GM18507 (cell line): ENCODE data around the gene RPP30.
"Not testable (repeated sequence)": the region's sequence is repeated elsewhere in the genome, so short reads cannot be mapped to it uniquely, and the experiment has no call there.

Experiments used
- DNase-seq: peaks from one replicate; pipeline ENCODE4 v3.0.0; 2011; ENCODE audit warnings: low read depth; ENCODE audit not compliant: insufficient read length; ENCODE audit errors: extremely low spot score
- FAIRE-seq: peaks from 2 replicates; lab custom pipeline; 2011; peaks lifted over from hg19 to GRCh38; lab: Jason Lieb, UNC

RPP30 gene

GRCh38 chr10:90865401-90865800 lies 6.4 kb upstream of the RPP30 start:
- no peak for FAIRE-seq
- no peak for DNase-seq

GRCh38 chr10:90866050-90866598 lies 5.7 kb upstream of the RPP30 start:
- FAIRE-seq (no peak), DNase-seq (no peak)

GRCh38 chr10:90871279-90871765 lies 452 bp upstream of the RPP30 start:
- FAIRE-seq (no peak), DNase-seq (no peak)

GRCh38 chr10:90872648-90873020 lies 860 bp downstream of the RPP30 start:
- peak; percentile 55 for FAIRE-seq
- DNase-seq = no peak

DNA sequence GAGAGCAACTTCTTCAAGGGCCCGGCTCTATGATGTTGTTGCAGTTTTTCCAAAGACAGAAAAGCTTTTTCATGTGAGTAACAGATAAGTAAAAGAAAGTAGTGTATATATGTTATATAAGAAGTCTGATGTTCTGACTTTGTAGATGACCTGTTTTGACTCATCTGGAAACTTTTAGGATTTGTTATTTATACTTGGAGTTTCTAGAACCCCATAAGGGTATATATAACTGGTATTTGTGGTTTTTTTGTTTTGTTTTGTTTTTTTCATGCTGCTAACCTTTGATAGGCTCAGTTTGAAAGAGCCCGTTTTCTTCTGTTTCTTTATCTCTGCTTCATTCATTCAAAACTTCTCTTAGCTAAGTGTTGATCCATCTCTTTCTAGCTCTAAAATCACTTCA lies 7.3 kb downstream of the RPP30 start:
- FAIRE-seq = no peak
- no peak for DNase-seq

GRCh38 chr10:90880059-90880719 lies 8.4 kb downstream of the RPP30 start:
- FAIRE-seq = peak; percentile 83
- DNase-seq = not testable (repeated sequence)

- FAIRE-seq = no peak
- DNase-seq = no peak
Measured at GRCh38 chr10:90884431-90884830, 12.7 kb downstream of the RPP30 start.

DNA sequence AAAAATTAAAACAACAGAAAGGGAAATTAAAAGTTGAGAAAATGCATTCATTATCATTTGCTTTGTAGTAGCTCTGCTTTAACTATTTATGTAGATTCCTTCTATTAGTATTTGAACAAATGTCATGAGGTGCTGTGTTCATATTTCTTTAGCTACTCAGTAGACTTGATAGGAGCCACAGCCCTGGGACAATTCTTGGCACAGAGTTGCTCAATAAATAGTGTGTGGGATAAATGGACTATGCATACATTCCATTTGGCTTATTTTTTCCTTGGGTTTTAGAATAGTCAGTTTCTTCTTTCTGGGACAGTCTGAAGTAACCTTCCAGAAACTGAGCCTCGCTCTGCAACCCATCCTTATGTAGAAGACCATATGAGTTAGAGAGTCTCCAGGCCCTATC lies 13.4 kb downstream of the RPP30 start:
- FAIRE-seq = no peak
- DNase-seq = no peak

- no peak for FAIRE-seq
- no peak for DNase-seq
Measured at GRCh38 chr10:90887555-90887954, 15.8 kb downstream of the RPP30 start.

- no peak for FAIRE-seq
- no peak for DNase-seq
Measured at GRCh38 chr10:90888387-90888786, 16.6 kb downstream of the RPP30 start.

- no peak for FAIRE-seq
- DNase-seq = no peak
Measured at GRCh38 chr10:90889636-90890035, 17.9 kb downstream of the RPP30 start.

- DNase-seq (no peak), FAIRE-seq (no peak)
Measured at GRCh38 chr10:90890347-90890746, 18.6 kb downstream of the RPP30 start.

DNA sequence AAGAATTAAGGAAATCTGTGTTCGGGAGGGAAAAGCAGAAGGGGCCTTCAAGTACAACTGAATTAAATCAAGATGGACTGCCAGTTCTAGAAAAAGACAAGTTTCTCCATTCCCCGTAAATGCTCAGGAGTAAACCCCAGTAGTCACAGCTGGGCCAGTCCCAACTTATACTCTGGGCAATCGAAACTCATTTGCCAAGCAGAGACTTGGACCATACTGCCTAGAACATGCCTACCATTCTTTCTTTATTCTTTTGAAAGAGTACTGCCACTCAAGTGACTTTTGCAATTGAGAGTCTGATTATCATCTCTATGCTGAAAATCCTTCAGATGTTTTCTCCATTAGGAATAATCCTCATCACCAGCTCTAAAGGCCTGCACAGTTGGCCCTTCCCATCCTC lies 21.4 kb downstream of the RPP30 start:
- DNase-seq = no peak
- no peak for FAIRE-seq

- not testable (repeated sequence) for DNase-seq, FAIRE-seq
Measured at GRCh38 chr10:90896916-90897315, 25.1 kb downstream of the RPP30 start.

GRCh38 chr10:90905925-90906324 lies 34.2 kb downstream of the RPP30 start:
- FAIRE-seq (peak; percentile 29), DNase-seq (no peak)

DNA sequence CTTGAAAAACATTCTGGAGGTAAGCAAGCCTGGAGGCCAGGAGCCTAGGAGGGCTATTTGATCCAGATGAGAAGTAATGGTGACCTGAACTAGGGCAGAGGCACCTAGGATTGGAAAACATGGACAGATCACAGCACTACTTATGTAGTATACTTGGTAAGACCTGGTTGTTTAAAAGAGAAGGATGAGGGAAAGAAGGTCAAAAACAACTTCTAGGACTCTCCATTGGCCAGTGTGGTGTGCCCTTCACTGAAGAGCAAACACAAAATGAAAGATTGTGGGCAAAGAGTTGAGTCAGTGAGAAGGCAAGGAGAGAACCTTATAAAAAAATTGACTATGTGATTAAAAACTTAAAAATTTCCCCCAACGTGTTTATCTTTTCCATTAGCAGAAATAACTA lies 34.8 kb downstream of the RPP30 start:
- DNase-seq (no peak), FAIRE-seq (no peak)

GRCh38 chr10:90911133-90912051 lies 39.6 kb downstream of the RPP30 start:
- FAIRE-seq = peak; percentile 88
- DNase-seq = peak; percentile 17

DNA sequence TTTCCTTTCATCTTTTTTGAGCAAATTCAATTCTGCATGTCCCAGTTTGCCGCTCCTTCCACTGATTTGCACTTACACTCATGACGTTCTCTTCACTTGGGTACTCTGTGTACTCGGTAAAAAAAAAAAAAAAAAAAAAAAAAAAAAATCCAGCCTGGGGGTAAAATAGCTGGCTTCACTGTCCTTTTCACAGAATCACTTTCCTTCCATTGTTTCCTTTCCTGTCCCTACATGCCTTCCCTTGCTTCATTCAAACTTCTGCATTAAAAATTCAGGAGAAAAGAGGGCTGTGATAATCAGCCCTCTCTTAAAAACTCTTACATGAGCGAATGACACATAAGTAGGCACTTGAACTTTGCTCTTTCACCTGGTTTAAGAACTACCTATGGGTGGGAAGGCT lies 40.4 kb downstream of the RPP30 start:
- no peak for FAIRE-seq
- no peak for DNase-seq

GRCh38 chr10:90912854-90913479 lies 41.2 kb downstream of the RPP30 start:
- DNase-seq = no peak
- no peak for FAIRE-seq

DNA sequence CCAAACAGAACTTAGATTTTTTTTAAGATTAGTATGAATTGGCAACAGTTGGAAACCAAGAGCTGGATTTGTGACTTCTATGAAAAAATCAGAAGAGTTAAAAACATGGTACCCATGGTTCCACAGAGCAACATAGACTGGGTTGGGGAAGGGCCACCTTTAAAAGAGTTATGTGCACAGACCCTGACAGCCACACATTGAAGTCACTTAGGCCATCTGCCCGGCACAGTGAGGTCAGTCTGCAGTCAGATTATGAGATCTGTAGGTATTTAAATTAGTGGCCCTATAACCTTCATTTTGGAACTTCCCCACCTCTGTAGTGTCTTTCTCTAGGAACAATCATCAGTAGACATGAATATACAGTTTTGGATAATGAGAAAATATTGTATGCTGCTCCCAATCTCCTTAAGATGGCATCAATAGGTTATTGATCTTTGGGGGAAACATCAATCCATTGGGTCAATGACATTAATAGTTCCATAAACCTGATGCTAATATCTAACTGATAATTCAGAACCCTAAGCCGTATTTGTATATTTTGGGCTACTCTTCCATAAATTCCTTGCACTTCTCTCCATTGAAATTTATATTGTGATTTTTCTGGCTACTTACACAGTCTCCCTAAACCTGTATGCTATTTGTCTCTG lies 42.1 kb downstream of the RPP30 start:
- DNase-seq (no peak), FAIRE-seq (no peak)
